H1 (cell line): Measurements from ENCODE around the gene MICOS13. TPM values are rescaled to one million over a fixed set of nuclear protein-coding genes. Genes with fewer than 3 reads are reported as not detected.

ENCODE experiments used
- SP4 ChIP-seq: IDR thresholded peaks from 2 replicates; pipeline ENCODE4 v1.6.1; 2012; ENCODE audit warnings: low read length, inconsistent platforms
- polyA plus RNA-seq, 7 experiments: library from polyadenylated mRNA; depleted of rRNA in 3 of 7; stranded (reverse) in 5 of 7; unstranded in 2 of 7; fragments of >200 nt in 5 of 7; fragments of 200-250 nt in 2 of 7; gene quantifications; 1 replicate in 5 of 7; 2 replicates in 1 of 7; 4 replicates in 1 of 7; pipeline versions ENCODE4 v1.2.1 to v1.2.3, GENCODE V29; 2011 to 2013; ENCODE audit warnings: missing spikeins in 2 of 7, mixed read lengths in 2 of 7
- total RNA-seq: library from RNA; stranded (reverse); fragmentation: NEBNext Ultra II Directional; extraction: Animal tissue kit (Norgen Biotek cat#: 25700); gene quantifications from 2 replicates; pipeline ENCODE4 v1.2.1, GENCODE V29; 2021

The MICOS13 gene
- total and polyA plus RNA-seq, 2 of the 8 experiments (the other 6 are each of a cell fraction or from before 2014, with no cell fraction given): 17.3 to 36.1 TPM

GRCh38 chr19:5654931-5655330 is 25.4 kb downstream of the MICOS13 start (continued):
- no peak for TF ChIP-seq SP4
